ENCODE measurements around the gene MSLN.

Gene MSLN

GRCh38 chr16:794853-795466, 34.4 kb downstream of the MSLN start:
- no peak for DNase-seq

GRCh38 chr16:795580-796229, 35.2 kb downstream of the MSLN start:
- DNase-seq = no peak

- no peak for DNase-seq
Measured at GRCh38 chr16:796296-797119, 36.0 kb downstream of the MSLN start.

DNA sequence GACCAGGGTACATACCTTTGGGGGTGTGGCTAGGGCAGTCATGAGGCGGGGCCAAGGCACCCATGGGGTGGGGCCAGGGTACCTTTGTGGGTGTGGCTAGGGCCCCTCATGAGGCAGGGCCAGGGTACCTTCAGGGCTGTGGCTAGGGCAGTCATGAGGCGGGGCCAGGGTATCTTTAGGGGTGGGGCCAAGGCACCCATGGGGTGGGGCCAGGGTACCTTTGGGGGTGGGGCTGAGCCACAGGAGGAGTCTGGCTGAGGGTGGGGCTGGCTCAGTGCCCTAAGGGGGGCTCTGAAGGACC, 36.5 kb downstream of the MSLN start:
- DNase-seq = no peak

DNA sequence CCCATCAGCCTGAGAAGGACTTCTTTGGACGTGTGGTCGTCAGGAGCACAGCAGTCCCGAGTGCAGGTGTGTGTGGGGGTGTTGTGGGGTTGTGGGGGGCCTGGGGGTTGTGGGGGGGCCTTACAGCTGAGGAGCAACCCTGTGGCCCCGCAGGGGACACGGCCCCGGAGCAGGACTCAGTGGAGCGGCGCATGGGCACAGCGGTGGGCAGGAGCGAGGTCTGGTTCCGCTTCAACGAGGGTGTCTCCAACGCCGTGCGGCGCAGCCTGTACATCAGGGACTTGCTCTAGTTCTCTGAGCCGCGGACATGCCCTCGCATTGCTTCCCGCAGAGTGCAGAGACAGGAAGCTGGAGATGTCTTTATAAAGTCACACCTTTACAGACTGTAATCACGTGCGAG, 37.2 kb downstream of the MSLN start:
- no peak for DNase-seq

GRCh38 chr16:798666-799065, 38.1 kb downstream of the MSLN start:
- no peak for DNase-seq

- no peak for DNase-seq
Measured at GRCh38 chr16:799111-799947, 38.8 kb downstream of the MSLN start.

GRCh38 chr16:799948-800833, 39.7 kb downstream of the MSLN start, which contains the start of gene GNG13:
Gene GNG13, minus strand, starts transcription at chr16:800734. Its CDS starts 1,657 bp downstream, at chr16:799077.
- DNase-seq = no peak

DNA sequence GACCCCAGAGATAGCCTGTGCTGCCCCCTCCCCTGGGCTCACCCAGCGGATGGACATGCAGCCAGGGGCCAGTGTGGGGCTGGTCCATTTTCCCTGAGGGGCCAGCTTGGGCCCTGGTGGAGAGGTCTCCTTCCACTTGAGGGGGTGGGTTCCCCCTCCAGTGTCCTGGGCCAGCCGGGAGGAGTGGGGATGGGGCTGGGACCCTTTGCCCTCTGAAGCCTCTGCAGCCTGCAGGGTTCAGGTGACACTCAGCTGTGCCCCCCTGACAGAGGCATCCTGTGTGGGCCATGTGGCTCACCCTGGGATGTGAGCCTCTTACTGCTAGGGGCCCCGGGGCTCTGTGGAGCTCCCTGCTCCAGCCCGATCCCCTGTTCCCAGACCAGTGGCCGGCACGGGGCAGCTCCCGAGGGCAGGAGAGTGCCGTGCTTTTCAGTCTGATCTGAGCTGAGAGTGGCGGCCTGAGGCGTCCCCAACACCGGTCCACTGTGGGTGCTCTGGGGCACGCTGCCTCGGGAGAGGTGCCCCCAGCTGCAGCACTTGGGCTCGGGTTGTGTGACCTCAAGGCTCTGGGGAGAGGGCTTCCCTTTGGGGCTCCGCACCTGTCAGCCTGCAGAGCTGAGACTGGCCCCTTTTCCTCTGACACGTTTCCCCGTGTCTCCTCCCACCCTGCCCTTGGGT, 40.4 kb downstream of the MSLN start:
- no peak for DNase-seq

DNA sequence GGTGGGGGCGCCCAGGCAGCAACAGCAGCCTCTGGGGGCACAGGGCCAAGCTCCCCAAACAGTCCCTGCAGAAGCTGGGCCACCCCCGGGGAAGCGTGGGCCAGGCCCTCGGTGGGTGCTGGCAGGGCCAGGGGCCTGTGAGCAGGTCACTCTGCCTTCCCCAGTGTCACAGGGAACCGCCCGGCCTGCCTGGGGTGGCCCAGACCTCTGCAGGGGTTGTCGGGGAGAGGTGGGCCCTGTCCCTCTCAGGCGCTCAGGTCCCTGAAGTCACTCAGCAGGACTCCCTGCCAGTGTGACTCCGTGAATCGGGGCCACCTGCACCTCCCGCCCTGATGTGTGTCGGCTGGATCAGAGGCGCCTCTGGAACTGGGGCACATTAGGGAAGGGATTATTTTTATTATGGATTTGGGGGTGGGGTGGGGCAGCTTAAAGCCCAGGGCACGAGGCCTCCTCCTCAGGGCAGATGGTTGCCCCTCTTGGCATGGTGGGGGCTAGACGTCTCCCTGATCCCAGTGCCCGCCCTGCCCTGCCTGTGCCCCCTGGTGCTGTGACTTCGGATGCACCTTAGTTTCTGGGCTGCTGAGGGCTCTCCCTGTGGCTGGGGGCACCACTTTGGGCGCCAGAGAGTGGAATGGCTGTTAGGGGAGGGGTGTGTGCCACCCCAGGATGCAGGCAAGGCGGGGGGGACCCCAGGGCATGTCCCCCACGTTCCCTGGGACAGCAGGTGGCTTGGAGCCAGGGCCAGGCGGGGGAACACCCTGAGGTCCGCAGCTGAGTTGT, 41.2 kb downstream of the MSLN start:
- DNase-seq = no peak

DNA sequence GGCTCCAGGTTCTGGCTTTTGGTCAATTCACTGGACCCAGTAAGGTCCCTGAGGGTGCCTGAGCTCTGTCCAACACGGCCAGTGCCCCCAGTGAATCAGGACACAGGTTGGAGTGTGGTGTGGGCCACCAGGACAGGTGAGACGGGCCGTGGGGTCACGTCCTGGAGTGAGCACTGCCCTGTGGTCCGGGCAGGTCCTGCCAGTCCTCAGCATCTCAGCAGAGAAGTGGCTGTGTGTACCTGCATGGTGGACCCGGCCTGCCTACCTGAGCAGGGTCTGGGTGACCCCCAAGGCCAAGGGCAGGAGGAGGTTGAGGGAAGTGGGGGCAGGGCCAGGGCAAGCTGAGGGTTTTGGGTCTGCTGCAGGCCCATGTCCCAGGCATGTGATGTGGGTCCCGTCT, 41.9 kb downstream of the MSLN start:
- DNase-seq = no peak

GRCh38 chr16:802914-803753, 42.6 kb downstream of the MSLN start:
- no peak for DNase-seq

GRCh38 chr16:803754-804080, 43.2 kb downstream of the MSLN start:
- no peak for DNase-seq

DNA sequence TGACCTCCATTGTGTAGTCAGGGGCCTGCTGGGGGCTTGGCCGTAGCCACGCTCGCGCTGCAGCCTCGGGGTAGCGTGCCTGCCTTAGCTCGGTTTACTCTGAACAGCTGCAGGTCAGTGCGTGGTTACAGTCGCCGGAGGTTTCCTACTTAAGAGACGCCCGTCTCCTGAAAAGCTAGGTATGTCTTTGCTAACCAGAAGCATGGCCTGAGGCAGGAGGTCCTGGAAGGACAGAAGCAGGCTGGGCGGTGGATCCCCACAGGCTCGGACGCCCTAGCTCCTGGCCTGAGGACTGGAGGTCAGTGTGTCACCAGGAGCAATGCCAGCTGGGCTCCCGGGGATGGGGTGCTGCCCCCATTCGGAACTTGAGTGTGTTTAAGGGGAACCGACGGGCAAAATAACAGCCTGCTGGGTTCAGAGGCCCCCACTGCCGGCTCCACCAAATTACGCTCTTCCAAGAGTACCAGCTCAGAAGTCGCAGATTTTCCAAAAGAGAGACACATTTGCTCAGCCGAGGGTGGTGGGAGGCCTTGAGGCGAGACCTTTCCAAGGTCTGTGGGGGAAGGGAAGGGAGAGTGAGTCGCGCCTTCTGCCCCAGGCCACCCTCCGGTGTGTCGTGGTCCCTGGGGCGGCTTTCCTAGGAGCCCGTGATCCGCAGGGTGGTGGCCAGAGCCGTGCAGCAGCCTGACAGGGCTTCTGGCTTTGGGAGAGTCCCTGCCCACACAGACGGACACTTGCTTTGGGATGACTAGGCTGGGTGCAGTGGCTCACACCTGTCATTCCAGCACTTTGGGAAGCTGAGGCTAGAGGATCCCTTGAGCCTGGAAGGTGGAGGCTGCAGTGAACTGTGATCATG, 43.9 kb downstream of the MSLN start:
- DNase-seq = no peak

DNA sequence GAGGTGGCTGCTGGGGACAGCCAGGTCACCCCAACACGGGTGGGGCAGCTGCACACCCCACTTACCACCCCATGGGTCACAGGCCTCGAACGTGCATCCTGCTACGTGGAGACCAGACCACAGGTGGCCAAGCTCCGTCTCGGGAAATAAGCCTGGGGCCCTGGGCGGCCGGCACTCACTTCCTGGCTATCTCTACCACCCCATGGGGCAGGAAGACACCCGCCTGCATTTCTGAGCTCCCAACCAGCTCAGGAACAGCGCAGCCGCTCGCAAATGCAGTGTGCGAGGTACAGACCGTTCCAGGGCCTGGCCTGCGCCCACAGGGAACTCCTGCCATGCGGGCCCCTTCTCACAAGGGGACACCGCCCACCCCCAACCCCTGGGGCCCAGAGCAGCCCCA, 44.9 kb downstream of the MSLN start:
- no peak for DNase-seq

DNA sequence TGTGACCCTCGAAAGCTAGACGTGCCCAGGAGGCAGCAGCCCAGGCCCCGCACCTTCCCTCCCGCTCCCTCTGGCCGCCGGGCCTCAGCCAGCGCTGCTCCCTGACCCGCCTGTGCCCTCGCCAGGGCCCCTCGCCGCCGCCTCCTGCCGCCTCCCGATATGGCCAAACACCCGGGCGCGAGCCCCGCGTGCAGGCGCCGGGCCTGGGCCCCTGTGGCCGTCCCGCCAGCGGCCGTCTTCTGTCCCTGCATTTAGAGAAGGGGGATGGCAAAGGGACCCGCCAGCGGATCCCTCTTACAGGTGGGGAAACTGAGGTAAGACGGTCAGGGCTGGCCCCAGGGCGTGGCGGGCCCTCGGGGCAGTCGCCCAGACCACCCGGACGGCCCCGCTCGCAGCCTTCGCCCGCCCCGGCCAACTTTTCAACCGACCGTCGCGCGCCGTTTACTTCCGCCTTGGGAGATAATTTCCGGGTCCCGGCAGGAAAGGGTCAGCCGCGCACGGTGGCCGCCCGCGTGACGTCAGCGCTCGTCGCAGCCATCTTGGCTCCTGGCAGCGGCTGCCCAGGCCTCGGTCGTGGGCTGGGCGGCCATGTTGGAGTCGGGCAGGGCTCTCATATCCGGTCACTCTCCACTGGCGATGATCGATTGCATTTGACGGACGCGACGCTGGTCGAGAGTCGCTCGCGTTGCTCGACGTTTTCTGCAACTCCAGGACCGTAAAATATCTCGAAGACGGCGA, 47.0 kb downstream of the MSLN start:
- peak; percentile 89 to 90 for DNase-seq

DNA sequence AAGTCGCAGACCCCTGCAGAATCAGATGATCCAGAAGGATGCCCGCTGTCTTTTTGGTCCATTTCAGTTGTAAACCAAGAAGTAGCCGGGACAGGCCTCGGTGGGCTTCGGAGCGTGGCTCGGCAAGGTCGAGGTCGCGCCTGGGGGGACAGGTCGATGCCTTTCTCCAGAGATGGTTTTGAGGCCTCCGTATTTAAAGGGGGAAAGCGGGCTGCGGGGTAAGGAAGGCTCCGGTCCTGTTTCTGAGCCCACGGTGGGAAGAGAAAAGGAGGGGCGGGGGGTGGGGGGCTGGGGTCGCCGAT, 47.5 kb downstream of the MSLN start:
- DNase-seq = no peak

GRCh38 chr16:813204-813915, 52.8 kb downstream of the MSLN start:
- DNase-seq = peak; percentile 6 to 22
